Astrocyte of the spinal cord (primary cell): Measurements from ENCODE around the gene LRP1-AS.
A peak's percentile ranks its signal among the peaks of the same experiment; 100 is the strongest.

Experiments
- DNase-seq: peaks from one replicate; pipeline ENCODE4 v3.0.0; 2011; ENCODE audit warnings: low read depth, low spot score
- H3K4me3 ChIP-seq: 2 replicates; pipeline ENCODE4 v1.5.1; 2011; ENCODE audit warnings: low read depth, mild to moderate bottlenecking, low read length, moderate library complexity
- CTCF ChIP-seq: IDR thresholded peaks from 2 replicates; pipeline ENCODE4 v1.5.1; 2012; ENCODE audit warnings: low read depth, mild to moderate bottlenecking, low read length, inconsistent platforms
- in situ Hi-C: cut with HindIII; loops from 2 replicates; pipeline ENCODE4 v1.10.0; 2017; ENCODE audit warnings: low sequenced_read_pairs

Gene LRP1-AS

GRCh38 chr12:57133013-57133569, 14.3 kb downstream of the LRP1-AS start:
- peak; percentile 59 for DNase-seq
- peak overlapping the region; percentile 3 for H3K4me3 ChIP-seq
- TF ChIP-seq CTCF, result no peak
- in situ Hi-C loops, result loop anchor here (5.0 kb wide), 1 partner anchor 39 kb away; no protein-coding TSS in a partner anchor

- no peak for TF ChIP-seq CTCF
- in situ Hi-C loops, result loop anchor here (5.0 kb wide), 1 partner anchor 40 kb away; no protein-coding TSS in a partner anchor
- H3K4me3 ChIP-seq, result peak overlapping the region; percentile 88
- no peak for DNase-seq
These were observed 15.3 kb downstream of the LRP1-AS start for GRCh38 chr12:57131896-57132744.

GRCh38 chr12:57130941-57131340, 16.5 kb downstream of the LRP1-AS start:
- in situ Hi-C loops, result loop anchor here (5.0 kb wide), 1 partner anchor 41 kb away; no protein-coding TSS in a partner anchor
- no peak for TF ChIP-seq CTCF
- no peak for DNase-seq
- peak overlapping the region; percentile 88 for H3K4me3 ChIP-seq

GRCh38 chr12:57129889-57130288, 17.5 kb downstream of the LRP1-AS start:
- H3K4me3 ChIP-seq, result peak overlapping the region; percentile 88
- in situ Hi-C loops, result loop anchor here (5.0 kb wide), 1 partner anchor 42 kb away; no protein-coding TSS in a partner anchor
- DNase-seq, result no peak
- TF ChIP-seq CTCF, result no peak

- in situ Hi-C loops, result no loop called here
- no peak for TF ChIP-seq CTCF
- peak overlapping the region; percentile 88 for H3K4me3 ChIP-seq
- DNase-seq, result no peak
These were observed 18.0 kb downstream of the LRP1-AS start for GRCh38 chr12:57129321-57129842.

- TF ChIP-seq CTCF, result no peak
- H3K4me3 ChIP-seq, result peak overlapping the region; percentile 88
- DNase-seq, result no peak
- in situ Hi-C loops, result no loop called here
These were observed 18.7 kb downstream of the LRP1-AS start for GRCh38 chr12:57128519-57129247.
